GM12878 (cell line): ENCODE data around the gene ME1. TPM values are rescaled to one million over a fixed set of nuclear protein-coding genes. Genes with fewer than 3 reads are reported as not detected.

Source experiments
- CBFB ChIP-seq: IDR thresholded peaks from 2 replicates; pipeline ENCODE4 v1.6.1; 2016; ENCODE audit warnings: antibody characterized with exemption, low read depth
- FOXK2 ChIP-seq: fragments of 450-650 bp; IDR thresholded peaks from 2 replicates; pipeline ENCODE4 v1.6.1; 2017; ENCODE audit warnings: mild to moderate bottlenecking, moderate library complexity
- GABPA ChIP-seq: IDR thresholded peaks from 2 replicates; pipeline ENCODE4 v1.6.1; 2014; ENCODE audit warnings: antibody characterized with exemption, low read depth, mild to moderate bottlenecking, inconsistent platforms
- NFYA ChIP-seq: IDR thresholded peaks from 2 replicates; pipeline ENCODE4 v1.6.1; 2011; ENCODE audit warnings: low read depth, mild to moderate bottlenecking, low read length, improper control_type of control experiment, borderline replicate concordance
- PML ChIP-seq: IDR thresholded peaks from 2 replicates; pipeline ENCODE4 v1.6.1; 2012; ENCODE audit warnings: low read length, inconsistent platforms
- RAD21 ChIP-seq: IDR thresholded peaks from 2 replicates; pipeline ENCODE4 v1.6.1; 2011; ENCODE audit warnings: mild to moderate bottlenecking, low read depth, low read length, moderate library complexity; ENCODE audit not compliant: insufficient read depth
- SMAD1 ChIP-seq: fragments of 450-650 bp; IDR thresholded peaks from 2 replicates; pipeline ENCODE4 v1.6.1; 2018; ENCODE audit warnings: mild to moderate bottlenecking, low read depth; ENCODE audit not compliant: partially characterized antibody
- STAT1 ChIP-seq: fragments of 450-650 bp; conservative IDR thresholded peaks from 2 replicates; pipeline ENCODE4 v1.6.1; 2014; ENCODE audit warnings: antibody characterized with exemption, mild to moderate bottlenecking
- SUZ12 ChIP-seq: fragments of 200-600 bp; sonication (generic); IDR thresholded peaks from one replicate; pipeline ENCODE4 v1.6.1; 2018; ENCODE audit warnings: antibody characterized with exemption, mild to moderate bottlenecking; ENCODE audit not compliant: unreplicated experiment
- YBX1 ChIP-seq: fragments of 450-650 bp; IDR thresholded peaks from 2 replicates; pipeline ENCODE4 v1.6.1; 2016; ENCODE audit warnings: antibody characterized with exemption
- ZNF274 ChIP-seq: IDR thresholded peaks from one replicate; pipeline ENCODE4 v1.8.0; 2011; ENCODE audit not compliant: insufficient read length, insufficient read depth
- polyA plus RNA-seq, 11 experiments: library from polyadenylated mRNA; depleted of rRNA in 4 of 11; unstranded in 6 of 11; stranded (reverse) in 5 of 11; fragments of >200 nt; fragmentation: Nextera tagmentation in 4 of 11; fragmentation: Illumina TruSeq in 1 of 11; extraction: Ambion mirVana in 4 of 11; extraction: Trizol in 1 of 11; gene quantifications; 1 replicate in 1 of 11; 2 replicates in 10 of 11; pipeline versions ENCODE4 v1.2.1 to v1.2.3, GENCODE V29; 2011 to 2016; ENCODE audit warnings: inconsistent platforms in 2 of 11, missing spikeins in 2 of 11, low read depth in 1 of 11
- total RNA-seq, 4 experiments: library from RNA; depleted of rRNA in 3 of 4; stranded (reverse); fragments of >200 nt in 3 of 4; fragmentation: Illumina TruSeq in 1 of 4; extraction: Trizol in 1 of 4; gene quantifications; 2 replicates each; pipeline versions ENCODE4 v1.2.1 to v1.2.3, GENCODE V29; 2013 to 2021
- TF ChIP-seq, protein P1 (sequence below): fragments of 450-650 bp; IDR thresholded peaks from 2 replicates; pipeline ENCODE4 v1.6.1; 2017; ENCODE audit warnings: antibody characterized with exemption, mild to moderate bottlenecking, moderate library complexity
- TF ChIP-seq, protein P2 (sequence below): IDR thresholded peaks from 2 replicates; pipeline ENCODE4 v1.6.1; 2012; ENCODE audit warnings: low read length, inconsistent platforms
- TF ChIP-seq, protein P3 (sequence below): IDR thresholded peaks from 2 replicates; pipeline ENCODE4 v1.6.1; 2011; ENCODE audit warnings: mild to moderate bottlenecking, low read depth, low read length, moderate library complexity; ENCODE audit not compliant: insufficient replicate concordance
- TF ChIP-seq, protein P4 (sequence below): fragments of 450-650 bp; formaldehyde crosslinking; IDR thresholded peaks from 2 replicates; pipeline ENCODE4 v1.5.0; 2022; ENCODE audit warnings: mild to moderate bottlenecking, missing genetic modification characterization
- TF ChIP-seq, protein P5 (sequence below): fragments of 450-650 bp; conservative IDR thresholded peaks from 2 replicates; pipeline ENCODE4 v1.6.1; 2017; ENCODE audit warnings: mild to moderate bottlenecking, moderate library complexity

Gene ME1
- total and polyA plus RNA-seq, 10 of the 15 experiments (the other 5 are each of a cell fraction or from before 2014, with no cell fraction given): 3.6 to 11.8 (median 8.4) TPM

DNA sequence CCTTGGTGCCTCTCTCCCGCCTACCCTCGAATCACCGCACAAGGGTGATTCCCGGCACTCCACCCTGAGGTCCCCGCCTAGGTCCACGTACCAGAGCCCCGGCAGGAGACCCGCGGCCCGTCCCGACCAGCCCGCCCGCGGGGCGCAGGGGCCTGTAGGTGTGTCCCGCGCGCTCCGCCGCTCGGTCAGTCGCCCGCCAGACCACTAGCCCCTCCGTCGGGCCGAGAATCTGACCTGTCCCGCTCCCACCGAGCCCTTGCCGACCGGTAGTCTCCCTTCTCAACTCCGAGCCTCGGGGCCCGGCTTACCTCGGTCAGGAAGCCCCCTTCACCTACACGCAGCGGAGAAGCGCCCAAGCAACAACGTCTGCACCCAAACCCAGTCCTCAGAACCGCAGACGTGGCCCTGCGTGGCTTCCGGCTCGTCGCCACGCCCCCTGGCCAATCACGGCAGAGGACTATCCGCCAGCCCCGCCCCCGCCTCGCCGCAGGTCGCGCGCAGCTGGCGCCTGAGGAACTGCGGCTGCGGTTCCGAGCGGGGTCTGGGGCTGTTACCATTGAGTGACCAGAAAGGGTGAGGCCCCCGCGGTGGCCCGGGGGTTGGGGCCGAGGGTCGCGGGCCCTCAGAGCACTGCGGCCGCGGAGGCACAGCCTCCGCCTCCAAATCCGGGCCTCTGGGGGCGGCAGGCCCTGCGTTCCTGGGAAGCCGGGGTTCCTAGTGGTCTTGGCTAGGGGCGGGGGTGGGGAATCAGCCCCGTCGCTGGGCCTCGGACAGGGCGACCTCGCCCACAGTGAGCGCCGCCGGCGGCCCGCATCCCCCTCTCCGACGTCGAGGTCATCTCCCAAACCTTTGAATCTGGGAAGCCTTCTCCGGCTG lies 237.7 kb downstream of the ME1 start, which contains the start of the genes PGM3 and RWDD2A (continued):
- TF ChIP-seq CBFB: peak; percentile 74; the same call in 1 of the 2 replicates
- no peak for TF ChIP-seq FOXK2
- TF ChIP-seq, protein P1, sequence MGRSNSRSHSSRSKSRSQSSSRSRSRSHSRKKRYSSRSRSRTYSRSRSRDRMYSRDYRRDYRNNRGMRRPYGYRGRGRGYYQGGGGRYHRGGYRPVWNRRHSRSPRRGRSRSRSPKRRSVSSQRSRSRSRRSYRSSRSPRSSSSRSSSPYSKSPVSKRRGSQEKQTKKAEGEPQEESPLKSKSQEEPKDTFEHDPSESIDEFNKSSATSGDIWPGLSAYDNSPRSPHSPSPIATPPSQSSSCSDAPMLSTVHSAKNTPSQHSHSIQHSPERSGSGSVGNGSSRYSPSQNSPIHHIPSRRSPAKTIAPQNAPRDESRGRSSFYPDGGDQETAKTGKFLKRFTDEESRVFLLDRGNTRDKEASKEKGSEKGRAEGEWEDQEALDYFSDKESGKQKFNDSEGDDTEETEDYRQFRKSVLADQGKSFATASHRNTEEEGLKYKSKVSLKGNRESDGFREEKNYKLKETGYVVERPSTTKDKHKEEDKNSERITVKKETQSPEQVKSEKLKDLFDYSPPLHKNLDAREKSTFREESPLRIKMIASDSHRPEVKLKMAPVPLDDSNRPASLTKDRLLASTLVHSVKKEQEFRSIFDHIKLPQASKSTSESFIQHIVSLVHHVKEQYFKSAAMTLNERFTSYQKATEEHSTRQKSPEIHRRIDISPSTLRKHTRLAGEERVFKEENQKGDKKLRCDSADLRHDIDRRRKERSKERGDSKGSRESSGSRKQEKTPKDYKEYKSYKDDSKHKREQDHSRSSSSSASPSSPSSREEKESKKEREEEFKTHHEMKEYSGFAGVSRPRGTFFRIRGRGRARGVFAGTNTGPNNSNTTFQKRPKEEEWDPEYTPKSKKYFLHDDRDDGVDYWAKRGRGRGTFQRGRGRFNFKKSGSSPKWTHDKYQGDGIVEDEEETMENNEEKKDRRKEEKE: no peak
- TF ChIP-seq, protein P2, sequence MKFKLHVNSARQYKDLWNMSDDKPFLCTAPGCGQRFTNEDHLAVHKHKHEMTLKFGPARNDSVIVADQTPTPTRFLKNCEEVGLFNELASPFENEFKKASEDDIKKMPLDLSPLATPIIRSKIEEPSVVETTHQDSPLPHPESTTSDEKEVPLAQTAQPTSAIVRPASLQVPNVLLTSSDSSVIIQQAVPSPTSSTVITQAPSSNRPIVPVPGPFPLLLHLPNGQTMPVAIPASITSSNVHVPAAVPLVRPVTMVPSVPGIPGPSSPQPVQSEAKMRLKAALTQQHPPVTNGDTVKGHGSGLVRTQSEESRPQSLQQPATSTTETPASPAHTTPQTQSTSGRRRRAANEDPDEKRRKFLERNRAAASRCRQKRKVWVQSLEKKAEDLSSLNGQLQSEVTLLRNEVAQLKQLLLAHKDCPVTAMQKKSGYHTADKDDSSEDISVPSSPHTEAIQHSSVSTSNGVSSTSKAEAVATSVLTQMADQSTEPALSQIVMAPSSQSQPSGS: no peak
- TF ChIP-seq SMAD1: no peak
- no peak for TF ChIP-seq NFYA
- no peak for TF ChIP-seq YBX1
- TF ChIP-seq, protein P3, sequence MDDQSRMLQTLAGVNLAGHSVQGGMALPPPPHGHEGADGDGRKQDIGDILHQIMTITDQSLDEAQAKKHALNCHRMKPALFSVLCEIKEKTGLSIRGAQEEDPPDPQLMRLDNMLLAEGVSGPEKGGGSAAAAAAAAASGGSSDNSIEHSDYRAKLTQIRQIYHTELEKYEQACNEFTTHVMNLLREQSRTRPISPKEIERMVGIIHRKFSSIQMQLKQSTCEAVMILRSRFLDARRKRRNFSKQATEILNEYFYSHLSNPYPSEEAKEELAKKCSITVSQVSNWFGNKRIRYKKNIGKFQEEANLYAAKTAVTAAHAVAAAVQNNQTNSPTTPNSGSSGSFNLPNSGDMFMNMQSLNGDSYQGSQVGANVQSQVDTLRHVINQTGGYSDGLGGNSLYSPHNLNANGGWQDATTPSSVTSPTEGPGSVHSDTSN: no peak
- 0 out of 2 replicates have a peak, but pooled peaks have one; percentile 38 for TF ChIP-seq PML
- TF ChIP-seq RAD21: no peak
- TF ChIP-seq GABPA: no peak
- no peak for TF ChIP-seq ZNF274
- no peak; the same call in 1 of the 2 replicates for TF ChIP-seq STAT1
- TF ChIP-seq, protein P4, sequence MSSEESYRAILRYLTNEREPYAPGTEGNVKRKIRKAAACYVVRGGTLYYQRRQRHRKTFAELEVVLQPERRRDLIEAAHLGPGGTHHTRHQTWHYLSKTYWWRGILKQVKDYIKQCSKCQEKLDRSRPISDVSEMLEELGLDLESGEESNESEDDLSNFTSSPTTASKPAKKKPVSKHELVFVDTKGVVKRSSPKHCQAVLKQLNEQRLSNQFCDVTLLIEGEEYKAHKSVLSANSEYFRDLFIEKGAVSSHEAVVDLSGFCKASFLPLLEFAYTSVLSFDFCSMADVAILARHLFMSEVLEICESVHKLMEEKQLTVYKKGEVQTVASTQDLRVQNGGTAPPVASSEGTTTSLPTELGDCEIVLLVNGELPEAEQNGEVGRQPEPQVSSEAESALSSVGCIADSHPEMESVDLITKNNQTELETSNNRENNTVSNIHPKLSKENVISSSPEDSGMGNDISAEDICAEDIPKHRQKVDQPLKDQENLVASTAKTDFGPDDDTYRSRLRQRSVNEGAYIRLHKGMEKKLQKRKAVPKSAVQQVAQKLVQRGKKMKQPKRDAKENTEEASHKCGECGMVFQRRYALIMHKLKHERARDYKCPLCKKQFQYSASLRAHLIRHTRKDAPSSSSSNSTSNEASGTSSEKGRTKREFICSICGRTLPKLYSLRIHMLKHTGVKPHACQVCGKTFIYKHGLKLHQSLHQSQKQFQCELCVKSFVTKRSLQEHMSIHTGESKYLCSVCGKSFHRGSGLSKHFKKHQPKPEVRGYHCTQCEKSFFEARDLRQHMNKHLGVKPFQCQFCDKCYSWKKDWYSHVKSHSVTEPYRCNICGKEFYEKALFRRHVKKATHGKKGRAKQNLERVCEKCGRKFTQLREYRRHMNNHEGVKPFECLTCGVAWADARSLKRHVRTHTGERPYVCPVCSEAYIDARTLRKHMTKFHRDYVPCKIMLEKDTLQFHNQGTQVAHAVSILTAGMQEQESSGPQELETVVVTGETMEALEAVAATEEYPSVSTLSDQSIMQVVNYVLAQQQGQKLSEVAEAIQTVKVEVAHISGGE: no peak
- no peak for TF ChIP-seq SUZ12
- TF ChIP-seq, protein P5, sequence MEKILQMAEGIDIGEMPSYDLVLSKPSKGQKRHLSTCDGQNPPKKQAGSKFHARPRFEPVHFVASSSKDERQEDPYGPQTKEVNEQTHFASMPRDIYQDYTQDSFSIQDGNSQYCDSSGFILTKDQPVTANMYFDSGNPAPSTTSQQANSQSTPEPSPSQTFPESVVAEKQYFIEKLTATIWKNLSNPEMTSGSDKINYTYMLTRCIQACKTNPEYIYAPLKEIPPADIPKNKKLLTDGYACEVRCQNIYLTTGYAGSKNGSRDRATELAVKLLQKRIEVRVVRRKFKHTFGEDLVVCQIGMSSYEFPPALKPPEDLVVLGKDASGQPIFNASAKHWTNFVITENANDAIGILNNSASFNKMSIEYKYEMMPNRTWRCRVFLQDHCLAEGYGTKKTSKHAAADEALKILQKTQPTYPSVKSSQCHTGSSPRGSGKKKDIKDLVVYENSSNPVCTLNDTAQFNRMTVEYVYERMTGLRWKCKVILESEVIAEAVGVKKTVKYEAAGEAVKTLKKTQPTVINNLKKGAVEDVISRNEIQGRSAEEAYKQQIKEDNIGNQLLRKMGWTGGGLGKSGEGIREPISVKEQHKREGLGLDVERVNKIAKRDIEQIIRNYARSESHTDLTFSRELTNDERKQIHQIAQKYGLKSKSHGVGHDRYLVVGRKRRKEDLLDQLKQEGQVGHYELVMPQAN: peak; percentile 31; the same call in 1 of the 2 replicates
